ENCODE data around the gene KDM5C.

GRCh38 chrX:53223955-53224859 is 800 bp downstream of the KDM5C start:
- TF ChIP-seq YY1 (IDR thresholded peaks at IDR 0.05; ENCODE audit: insufficient read depth, insufficient read length) = no peak
- no peak for TF ChIP-seq SUZ12 (IDR thresholded peaks at IDR 0.05; ENCODE audit: extremely low read depth, insufficient read depth, insufficient read length)

Measured in NT2/D1 (cell line).